Astrocyte (in vitro differentiated cells and primary cell): ENCODE data around the gene COPE.

Source experiments
- EZH2 ChIP-seq: IDR thresholded peaks from 2 replicates; pipeline ENCODE4 v1.6.1; 2012; ENCODE audit warnings: mild to moderate bottlenecking, low read length, inconsistent platforms; ENCODE audit not compliant: insufficient read depth
- TF ChIP-seq, protein P1 (sequence below): IDR thresholded peaks from 2 replicates; pipeline ENCODE4 v1.5.1; 2011; ENCODE audit warnings: low read depth, mild to moderate bottlenecking, inconsistent platforms, low read length, moderate library complexity; ENCODE audit not compliant: insufficient read depth

GRCh38 chr19:18919900-18920214 lies 670 bp upstream of the COPE start:
- TF ChIP-seq, protein P1, sequence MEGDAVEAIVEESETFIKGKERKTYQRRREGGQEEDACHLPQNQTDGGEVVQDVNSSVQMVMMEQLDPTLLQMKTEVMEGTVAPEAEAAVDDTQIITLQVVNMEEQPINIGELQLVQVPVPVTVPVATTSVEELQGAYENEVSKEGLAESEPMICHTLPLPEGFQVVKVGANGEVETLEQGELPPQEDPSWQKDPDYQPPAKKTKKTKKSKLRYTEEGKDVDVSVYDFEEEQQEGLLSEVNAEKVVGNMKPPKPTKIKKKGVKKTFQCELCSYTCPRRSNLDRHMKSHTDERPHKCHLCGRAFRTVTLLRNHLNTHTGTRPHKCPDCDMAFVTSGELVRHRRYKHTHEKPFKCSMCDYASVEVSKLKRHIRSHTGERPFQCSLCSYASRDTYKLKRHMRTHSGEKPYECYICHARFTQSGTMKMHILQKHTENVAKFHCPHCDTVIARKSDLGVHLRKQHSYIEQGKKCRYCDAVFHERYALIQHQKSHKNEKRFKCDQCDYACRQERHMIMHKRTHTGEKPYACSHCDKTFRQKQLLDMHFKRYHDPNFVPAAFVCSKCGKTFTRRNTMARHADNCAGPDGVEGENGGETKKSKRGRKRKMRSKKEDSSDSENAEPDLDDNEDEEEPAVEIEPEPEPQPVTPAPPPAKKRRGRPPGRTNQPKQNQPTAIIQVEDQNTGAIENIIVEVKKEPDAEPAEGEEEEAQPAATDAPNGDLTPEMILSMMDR = no peak
- TF ChIP-seq EZH2 = no peak
